Measurements from ENCODE around the gene CCDC178. TPM values are rescaled to one million over a fixed set of nuclear protein-coding genes. Genes with fewer than 3 reads are reported as not detected.

Gene CCDC178
- total and polyA plus RNA-seq, 2 donors (not counting 3 experiments of a cell fraction or from before 2014, with no cell fraction given): 0.80 to 1.6 TPM

GRCh38 chr18:33212363-33212762 is 228.2 kb downstream of the CCDC178 start:
- Histone ChIP-seq H3K9me1 (replicated peaks; ENCODE audit: control insufficient read depth, extremely low read depth, insufficient read depth, low read length) (no peaks in the 10 kb centered on the region), H3K27me3 (ENCODE audit: control insufficient read depth in 2 of 2, insufficient read depth in 2 of 2, low read length in 2 of 2) (no peaks in the 10 kb centered on the region), H3K4me2 (ENCODE audit: insufficient read depth, low read length) (no peak overlapping the region), H3K9ac (replicated peaks; ENCODE audit: extremely low read depth, insufficient read depth, low read length) (no peak overlapping the region), H2AFZ (ENCODE audit: low read depth, low read length) (no peak overlapping the region), H3K27ac (ENCODE audit: insufficient read depth, low read depth, low read length) (no peak overlapping the region), H3K36me3 (ENCODE audit: control insufficient read depth in 2 of 2, extremely low read depth in 1 of 2, insufficient read depth in 2 of 2, low read length in 2 of 2) (no peaks in the 10 kb centered on the region), H3K9me3 (replicated peaks; ENCODE audit: control insufficient read depth, insufficient read depth, low read length) (no peaks in the 10 kb centered on the region), H3K4me3 (replicated peaks in 1 of 3; ENCODE audit: insufficient read depth in 1 of 3, low read depth in 1 of 3, low read length in 3 of 3) (no peak overlapping the region), H3K4me1 (ENCODE audit: control insufficient read depth, extremely low read depth, insufficient read depth, low read length) (peaks cover 4% of the 10 kb centered on the region), H4K20me1 (replicated peaks; ENCODE audit: control insufficient read depth, extremely low read depth, insufficient read depth, low read length) (no peaks in the 10 kb centered on the region), H3K79me2 (ENCODE audit: control insufficient read depth, insufficient read depth, low read length) (no peaks in the 10 kb centered on the region)
- TF ChIP-seq POLR2AphosphoS5 (IDR thresholded peaks at IDR 0.05; ENCODE audit: insufficient read depth, low read depth, low read length): no peak
- TF ChIP-seq CTCF (IDR thresholded peaks at IDR 0.05; ENCODE audit: extremely low read depth in 1 of 2, insufficient read depth in 1 of 2, low read depth in 1 of 2, low read length in 2 of 2): no peak
- no peak for TF ChIP-seq POLR2A (IDR thresholded peaks at IDR 0.05; ENCODE audit: low read depth, low read length)
- no peak for TF ChIP-seq EZH2 (IDR thresholded peaks at IDR 0.05; ENCODE audit: borderline replicate concordance, low read depth, low read length, severe bottlenecking)
- no peak for TF ChIP-seq JUN (IDR thresholded peaks at IDR 0.05; ENCODE audit: borderline replicate concordance, insufficient read depth, insufficient read length, low read depth)
- TF ChIP-seq MAX (IDR thresholded peaks at IDR 0.05; ENCODE audit: insufficient read depth, insufficient read length): no peak
- no peak for TF ChIP-seq FOS (IDR thresholded peaks at IDR 0.05; ENCODE audit: borderline replicate concordance, insufficient read depth, low read length)
- no peak for TF ChIP-seq GATA2 (IDR thresholded peaks at IDR 0.05; ENCODE audit: insufficient read depth, insufficient read length, low read depth, low read length)
- no peak for TF ChIP-seq MYC (IDR thresholded peaks at IDR 0.05; ENCODE audit: low read depth, low read length)
- CTCF ChIA-PET: interaction anchor here (0.6 to 3.5 kb wide), 8 partner anchors 8 to 497 kb away, joined by 3 to 53 read pairs (median 4); no protein-coding TSS in a partner anchor
- intact Hi-C loops (cut with micrococcal nuclease) (loop anchor here (5.0 kb wide), 1 partner anchor 280 kb away; no protein-coding TSS in a partner anchor), dilution Hi-C loops (cut with MboI; ENCODE audit: extremely low pct_ligation_motif_present, low sequenced_read_pairs) (no loop called here)
- BruUV-seq (replicated peaks): no TSS peak
- DNase-seq (ENCODE audit: low read depth, low spot score) (no peak), FAIRE-seq (no peak)
- POLR2A ChIA-PET: no interaction called here
